ENCODE results near the gene ZNF581. TPM values are rescaled to one million over a fixed set of nuclear protein-coding genes. Genes with fewer than 3 reads are reported as not detected.

ZNF581 gene
- total RNA-seq, 1 experiment from 2014 or later, result 39.0 TPM

GRCh38 chr19:55614711-55615542 lies 28.5 kb upstream of the ZNF581 start:
- H3K4me3 ChIP-seq (ENCODE audit: low read depth in 2 of 2, low read length in 2 of 2), result no peak overlapping the region
- in situ Hi-C loops (cut with HindIII; ENCODE audit: low pct_unique_long_range_greater_than_20kb, low sequenced_read_pairs) (no loop called here), intact Hi-C loops (cut with micrococcal nuclease; ENCODE audit: unreplicated experiment) (no loop called here)
- DNase-seq (ENCODE audit: low read depth, low spot score) (no peak), ATAC-seq (no peak)
- H3K4me1 ChIP-seq (ENCODE audit: control insufficient read depth, insufficient read depth, low read length), result no peaks in the 10 kb centered on the region
- BruUV-seq (replicated peaks), result no TSS peak
- H3K36me3 ChIP-seq (ENCODE audit: control insufficient read depth, insufficient read depth, low read length), result no peaks in the 10 kb centered on the region
- no peak overlapping the region for H3K27ac ChIP-seq (ENCODE audit: low read length)
- POLR2A ChIA-PET, result no interaction called here
- TF ChIP-seq TCF7L2 (IDR thresholded peaks at IDR 0.05; ENCODE audit: low read depth, low read length), result no peak
- no peak for TF ChIP-seq SIN3A (IDR thresholded peaks at IDR 0.05; ENCODE audit: borderline replicate concordance, insufficient read depth, low read depth, low read length)
- no peak for TF ChIP-seq CTCF (IDR thresholded peaks at IDR 0.05)
- no peak for TF ChIP-seq POLR2AphosphoS5 (IDR thresholded peaks at IDR 0.05; ENCODE audit: low read depth, low read length)
- TF ChIP-seq REST (IDR thresholded peaks at IDR 0.05; ENCODE audit: insufficient read depth in 1 of 2, low read depth in 2 of 2, low read length in 1 of 2), result no peak
- H3K9me3 ChIP-seq (ENCODE audit: control insufficient read depth, insufficient read depth, low read depth, low read length), result no peaks in the 10 kb centered on the region
- CTCF ChIA-PET, result no interaction called here
- no peaks in the 10 kb centered on the region for H3K27me3 ChIP-seq (ENCODE audit: control insufficient read depth, insufficient read depth, low read length)

- POLR2A ChIA-PET, result no interaction called here
- TF ChIP-seq SIN3A (IDR thresholded peaks at IDR 0.05; ENCODE audit: borderline replicate concordance, insufficient read depth, low read depth, low read length), result no peak
- TF ChIP-seq CTCF (IDR thresholded peaks at IDR 0.05), result no peak
- no peak for TF ChIP-seq REST (IDR thresholded peaks at IDR 0.05; ENCODE audit: insufficient read depth in 1 of 2, low read depth in 2 of 2, low read length in 1 of 2)
- no peak for TF ChIP-seq POLR2AphosphoS5 (IDR thresholded peaks at IDR 0.05; ENCODE audit: low read depth, low read length)
- TF ChIP-seq TCF7L2 (IDR thresholded peaks at IDR 0.05; ENCODE audit: low read depth, low read length), result no peak
- BruUV-seq (replicated peaks), result no TSS peak
- Histone ChIP-seq H3K27me3 (ENCODE audit: control insufficient read depth, insufficient read depth, low read length) (no peaks in the 10 kb centered on the region), H3K36me3 (ENCODE audit: control insufficient read depth, insufficient read depth, low read length) (no peaks in the 10 kb centered on the region), H3K4me3 (ENCODE audit: low read depth in 2 of 2, low read length in 2 of 2) (no peak overlapping the region), H3K27ac (ENCODE audit: low read length) (no peak overlapping the region), H3K4me1 (ENCODE audit: control insufficient read depth, insufficient read depth, low read length) (no peaks in the 10 kb centered on the region), H3K9me3 (ENCODE audit: control insufficient read depth, insufficient read depth, low read depth, low read length) (no peaks in the 10 kb centered on the region)
- intact Hi-C loops (cut with micrococcal nuclease; ENCODE audit: unreplicated experiment), result no loop called here
- in situ Hi-C loops (cut with HindIII; ENCODE audit: low pct_unique_long_range_greater_than_20kb, low sequenced_read_pairs), result no loop called here
- no peak for ATAC-seq
- CTCF ChIA-PET, result no interaction called here
- DNase-seq (ENCODE audit: low read depth, low spot score), result no peak
Measured at GRCh38 chr19:55615543-55616394, 27.7 kb upstream of the ZNF581 start.
